Right atrium auricular region (tissue), 2 donors: ENCODE results near the gene ZSCAN9. TPM values are rescaled to one million over a fixed set of nuclear protein-coding genes. Genes with fewer than 3 reads are reported as not detected.
A peak's percentile ranks its signal among the peaks of the same experiment; 100 is the strongest.

ENCODE experiments used
- DNase-seq: peaks from one replicate; pipeline ENCODE4 v3.0.0-alpha.2; 2019; ENCODE audit warnings: low spot score
- H3K27ac ChIP-seq, 2 donors: fragments of 200-600 bp; sonication (generic); 1 replicate in 1 of 2; 2 replicates in 1 of 2; pipeline ENCODE4 v1.5.1; 2016 to 2019
- H3K27me3 ChIP-seq, 2 donors: fragments of 200-600 bp; sonication (generic); one replicate each; pipeline versions ENCODE4 v1.5.1 to v1.6.0; 2017 to 2019
- H3K36me3 ChIP-seq: fragments of 200-600 bp; sonication (generic); one replicate; pipeline ENCODE4 v1.5.1; 2016
- H3K4me1 ChIP-seq, 2 donors: fragments of 200-600 bp; sonication (generic); one replicate each; pipeline versions ENCODE4 v1.5.1 to v1.6.0; 2017 to 2019
- H3K4me3 ChIP-seq, 2 donors: fragments of 200-600 bp; sonication (generic); 1 replicate in 1 of 2; 2 replicates in 1 of 2; pipeline ENCODE4 v1.5.1; 2017 to 2019; ENCODE audit warnings: mild to moderate bottlenecking in 1 of 2, moderate library complexity in 1 of 2
- H3K9me3 ChIP-seq, 2 donors: fragments of 200-600 bp; sonication (generic); one replicate each; pipeline ENCODE4 v1.5.1; 2019
- total RNA-seq, 2 donors: library from RNA; depleted of rRNA; stranded (reverse); fragments of >200 nt; gene quantifications; one replicate each; pipeline ENCODE4 v1.1.0, GENCODE V29; 2016
- TF ChIP-seq, protein P1 (sequence below), 2 donors: fragments of 200-600 bp; sonication (generic); IDR thresholded peaks; one replicate each; pipeline ENCODE4 v1.5.1; 2019; ENCODE audit warnings: antibody characterized with exemption in 2 of 2

The ZSCAN9 gene
- total RNA-seq: 10 to 100 TPM in 1 of 2 donors, 1 to 10 TPM in 1; 5.8 to 10.1 TPM

DNA sequence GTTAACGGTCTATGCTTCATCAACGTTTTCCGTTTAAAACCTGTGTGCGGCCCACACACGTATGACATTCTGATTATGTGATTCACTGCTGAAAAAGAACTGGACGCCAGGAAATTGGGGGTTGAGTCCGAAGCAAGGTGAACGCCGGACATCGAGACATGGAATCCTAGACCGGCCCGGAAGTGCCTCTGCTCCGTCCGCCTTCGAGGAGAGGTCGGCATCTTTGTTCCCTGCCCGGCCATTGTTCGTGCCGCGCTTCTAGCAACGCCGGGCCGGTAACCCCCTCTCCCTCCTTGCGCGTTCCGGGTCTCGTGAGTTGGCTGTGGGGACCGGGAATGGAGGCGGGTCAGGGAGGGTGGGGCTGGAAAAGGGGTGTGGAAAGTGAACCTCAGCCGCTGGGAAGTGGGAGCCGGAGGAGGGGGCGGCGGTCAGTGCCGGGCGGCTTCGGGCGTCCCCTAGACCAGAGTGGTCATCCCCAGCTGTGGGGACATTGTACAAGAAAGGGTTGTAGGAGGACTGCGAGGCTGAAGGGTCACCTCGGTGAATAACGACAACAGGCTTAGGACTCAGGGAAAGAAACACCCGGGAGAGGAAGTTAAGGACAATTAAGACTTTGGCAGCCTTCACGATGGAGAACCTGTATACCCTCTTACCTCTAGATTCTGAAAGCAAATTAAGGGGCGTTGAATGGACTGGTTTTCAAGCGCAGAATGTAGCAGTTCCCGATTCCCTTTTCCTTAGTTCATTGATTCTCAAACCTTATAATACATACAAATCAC lies at the start of gene ZSCAN9:
ZSCAN9 (plus strand) TSS at position 220 of the 779 bp plus-strand sequence. CDS start 1,810 bp downstream, outside the sequence.
- Histone ChIP-seq H3K36me3 (peaks cover 34% of the 10 kb centered on the region), H3K4me3 (peak within 1 kb of the TSS; percentile 67 to 71), H3K4me1 (peaks cover 0 to 18% of the 10 kb centered on the region in 2 donors), H3K27ac (peak within 1 kb of the TSS; percentile 73 to 78), H3K9me3 (no peaks in the 10 kb centered on the region), H3K27me3 (no peaks in the 10 kb centered on the region)
- TF ChIP-seq, protein P1, sequence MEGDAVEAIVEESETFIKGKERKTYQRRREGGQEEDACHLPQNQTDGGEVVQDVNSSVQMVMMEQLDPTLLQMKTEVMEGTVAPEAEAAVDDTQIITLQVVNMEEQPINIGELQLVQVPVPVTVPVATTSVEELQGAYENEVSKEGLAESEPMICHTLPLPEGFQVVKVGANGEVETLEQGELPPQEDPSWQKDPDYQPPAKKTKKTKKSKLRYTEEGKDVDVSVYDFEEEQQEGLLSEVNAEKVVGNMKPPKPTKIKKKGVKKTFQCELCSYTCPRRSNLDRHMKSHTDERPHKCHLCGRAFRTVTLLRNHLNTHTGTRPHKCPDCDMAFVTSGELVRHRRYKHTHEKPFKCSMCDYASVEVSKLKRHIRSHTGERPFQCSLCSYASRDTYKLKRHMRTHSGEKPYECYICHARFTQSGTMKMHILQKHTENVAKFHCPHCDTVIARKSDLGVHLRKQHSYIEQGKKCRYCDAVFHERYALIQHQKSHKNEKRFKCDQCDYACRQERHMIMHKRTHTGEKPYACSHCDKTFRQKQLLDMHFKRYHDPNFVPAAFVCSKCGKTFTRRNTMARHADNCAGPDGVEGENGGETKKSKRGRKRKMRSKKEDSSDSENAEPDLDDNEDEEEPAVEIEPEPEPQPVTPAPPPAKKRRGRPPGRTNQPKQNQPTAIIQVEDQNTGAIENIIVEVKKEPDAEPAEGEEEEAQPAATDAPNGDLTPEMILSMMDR (IDR thresholded peaks at IDR 0.05): no peak
- DNase-seq: peak; percentile 84

DNA sequence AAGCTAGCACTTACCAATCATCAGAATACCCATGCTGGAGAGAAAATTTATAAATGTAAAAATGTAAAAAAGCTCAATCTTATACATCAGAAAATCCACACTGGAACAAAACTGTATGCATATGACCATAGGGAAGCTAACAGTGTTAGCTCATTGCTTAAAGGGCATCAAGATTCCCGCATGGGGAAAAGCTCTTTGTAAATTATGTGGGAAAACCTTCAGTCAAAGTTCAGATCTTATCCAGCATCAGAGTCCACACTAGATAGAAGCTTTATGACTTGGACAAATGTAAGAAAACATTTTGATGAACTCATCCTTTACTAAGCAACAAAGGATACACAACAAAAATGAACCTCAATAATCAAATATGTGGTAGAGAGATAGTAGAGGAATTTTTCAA lies 48.7 kb upstream of the ZSCAN9 start:
- DNase-seq: no peak
- Histone ChIP-seq H3K4me3 (no peak overlapping the region), H3K27me3 (peaks cover 0 to 2% of the 10 kb centered on the region in 2 donors), H3K4me1 (no peaks in the 10 kb centered on the region), H3K27ac (no peak overlapping the region), H3K36me3 (no peaks in the 10 kb centered on the region), H3K9me3 (no peaks in the 10 kb centered on the region)
- TF ChIP-seq, protein P1 (IDR thresholded peaks at IDR 0.05): no peak

DNA sequence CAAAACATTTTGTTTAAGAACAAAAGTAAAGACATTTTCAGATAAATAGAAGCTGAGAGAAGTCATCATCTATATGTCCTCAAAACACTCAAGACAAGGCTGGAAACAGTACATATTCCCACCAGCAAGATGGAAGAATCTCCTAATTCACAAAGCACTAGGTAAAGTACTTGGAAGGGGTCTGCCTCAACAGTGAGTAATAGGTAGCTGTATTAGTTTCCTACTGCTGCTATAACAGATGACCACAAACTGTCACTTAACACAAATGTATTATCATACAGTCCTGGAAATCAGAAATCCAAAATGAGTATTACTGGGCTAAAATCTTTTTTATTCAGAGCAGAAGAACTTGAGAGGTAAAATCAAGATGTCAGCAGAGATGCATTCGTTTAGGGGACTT lies 42.8 kb upstream of the ZSCAN9 start:
- DNase-seq: no peak
- Histone ChIP-seq H3K9me3 (peaks cover 0 to 14% of the 10 kb centered on the region in 2 donors), H3K4me3 (no peak overlapping the region), H3K4me1 (no peaks in the 10 kb centered on the region), H3K27me3 (no peaks in the 10 kb centered on the region), H3K27ac (no peak overlapping the region), H3K36me3 (no peaks in the 10 kb centered on the region)
- TF ChIP-seq, protein P1 (IDR thresholded peaks at IDR 0.05): no peak

DNA sequence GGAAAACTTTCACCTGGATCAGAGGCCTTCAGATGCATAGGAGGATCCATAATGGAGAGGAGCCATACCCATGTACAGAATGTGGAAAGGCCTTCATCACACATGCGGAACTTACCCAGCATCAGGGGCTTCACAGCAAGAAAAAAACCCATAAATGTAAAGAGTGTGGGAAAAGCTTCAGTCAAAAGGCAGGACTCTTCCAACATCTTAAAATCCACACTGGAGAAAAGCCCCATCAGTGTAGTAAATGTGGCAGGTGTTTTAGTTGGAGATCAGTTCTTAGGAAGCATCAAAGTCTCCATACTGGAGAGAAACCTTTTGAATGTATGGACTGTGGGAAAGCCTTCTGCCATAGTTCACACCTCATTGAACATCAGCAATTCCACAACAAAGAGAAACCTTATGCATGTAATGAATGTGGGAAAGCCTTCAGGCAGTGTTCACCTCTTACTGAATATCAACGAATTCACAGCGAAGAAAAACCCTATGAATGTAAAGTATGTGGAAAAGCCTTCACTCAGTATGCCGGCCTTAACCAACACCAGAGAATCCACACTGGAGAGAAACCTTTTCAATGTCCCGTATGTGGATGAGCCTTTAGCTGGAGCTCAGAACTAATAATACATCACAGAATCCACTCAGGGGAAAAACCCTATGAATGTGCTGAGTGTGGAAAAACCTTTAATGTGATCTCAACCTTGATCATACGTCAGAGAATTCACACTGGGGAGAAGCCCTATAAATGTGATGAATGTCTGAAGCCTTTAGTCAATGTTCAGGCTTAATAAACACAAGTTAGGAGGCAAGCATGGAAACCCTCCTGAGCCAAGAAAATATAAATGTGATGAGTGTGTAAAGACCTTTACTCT lies 36.7 kb upstream of the ZSCAN9 start:
- TF ChIP-seq, protein P1 (IDR thresholded peaks at IDR 0.05): no peak
- Histone ChIP-seq H3K36me3 (no peaks in the 10 kb centered on the region), H3K9me3 (peaks cover 7 to 63% of the 10 kb centered on the region in 2 donors), H3K27ac (no peak overlapping the region), H3K4me3 (no peak overlapping the region), H3K4me1 (no peaks in the 10 kb centered on the region), H3K27me3 (no peaks in the 10 kb centered on the region)
- no peak for DNase-seq

DNA sequence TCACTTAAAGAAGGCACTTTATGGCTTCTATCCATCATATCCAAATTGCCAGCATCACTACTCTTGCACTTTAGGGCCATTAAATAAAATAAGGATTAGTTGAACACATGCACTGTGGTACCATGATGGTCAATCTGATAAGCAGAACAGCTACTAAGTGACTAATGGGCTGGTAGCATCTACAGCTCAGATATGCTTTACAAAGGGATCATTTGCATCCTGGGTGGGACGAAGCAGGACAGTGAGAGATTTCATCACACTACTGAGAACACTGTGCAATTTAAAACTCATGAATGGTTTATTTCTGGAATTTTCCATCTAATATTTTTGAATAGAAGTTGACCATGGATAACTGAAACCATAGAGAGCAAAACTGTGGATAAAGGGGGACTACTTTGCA lies 25.1 kb upstream of the ZSCAN9 start:
- no peak for DNase-seq
- Histone ChIP-seq H3K4me3 (no peak overlapping the region), H3K27ac (no peak overlapping the region), H3K9me3 (peaks cover 0 to 34% of the 10 kb centered on the region in 2 donors), H3K4me1 (no peaks in the 10 kb centered on the region), H3K36me3 (no peaks in the 10 kb centered on the region), H3K27me3 (peaks cover 0 to 6% of the 10 kb centered on the region in 2 donors)
- TF ChIP-seq, protein P1 (IDR thresholded peaks at IDR 0.05): no peak
